NCI-H1417 treated with DMSO at 0.1 percent for 48 hours (cell line): ENCODE measurements around the gene IL1RL1.

Experiments
- DNase-seq: peaks from one replicate; lab custom pipeline; 2025; lab: John Stamatoyannopoulos, UW

Gene IL1RL1

DNA sequence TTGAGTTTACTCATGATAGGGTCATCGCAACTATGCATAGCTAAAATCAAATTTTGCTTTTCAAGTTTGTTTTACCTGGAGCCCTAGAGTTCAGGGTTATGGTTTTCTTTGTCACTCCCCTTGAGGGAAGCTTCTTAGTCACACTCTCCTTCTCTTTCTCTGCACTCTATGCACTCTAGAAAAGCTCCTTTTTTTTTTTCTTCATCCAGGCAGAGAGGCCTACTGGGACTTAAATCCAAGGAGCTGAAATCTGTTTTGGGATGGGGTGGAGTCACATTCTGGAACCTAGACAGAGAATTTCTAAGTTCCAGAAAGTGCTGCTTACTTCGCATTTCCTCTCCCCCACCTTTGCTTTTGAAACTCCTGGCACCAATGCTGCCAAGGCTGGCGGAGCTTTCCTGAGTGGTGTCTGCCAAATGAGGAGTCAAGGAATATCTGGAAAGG is 25.2 kb downstream of the IL1RL1 start:
- DNase-seq, result no peak

DNA sequence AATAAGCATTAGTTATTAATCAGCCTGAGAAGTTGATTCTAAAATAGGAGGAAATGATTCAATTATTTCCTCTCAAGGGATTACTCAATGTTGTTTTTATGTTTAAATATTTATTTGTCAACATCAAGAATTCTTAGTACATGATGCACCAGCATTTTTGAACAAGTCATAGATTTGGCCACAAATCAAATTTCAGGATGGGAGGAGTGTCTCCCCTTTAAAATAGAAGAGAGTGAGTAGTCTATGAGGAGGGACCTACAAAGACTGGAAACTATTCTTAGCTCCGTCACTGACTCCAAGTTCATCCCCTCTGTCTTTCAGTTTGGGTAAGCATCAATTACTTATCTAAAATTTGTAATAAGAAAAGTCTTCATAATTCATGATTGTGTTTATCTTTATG is 25.6 kb downstream of the IL1RL1 start:
- no peak for DNase-seq

DNA sequence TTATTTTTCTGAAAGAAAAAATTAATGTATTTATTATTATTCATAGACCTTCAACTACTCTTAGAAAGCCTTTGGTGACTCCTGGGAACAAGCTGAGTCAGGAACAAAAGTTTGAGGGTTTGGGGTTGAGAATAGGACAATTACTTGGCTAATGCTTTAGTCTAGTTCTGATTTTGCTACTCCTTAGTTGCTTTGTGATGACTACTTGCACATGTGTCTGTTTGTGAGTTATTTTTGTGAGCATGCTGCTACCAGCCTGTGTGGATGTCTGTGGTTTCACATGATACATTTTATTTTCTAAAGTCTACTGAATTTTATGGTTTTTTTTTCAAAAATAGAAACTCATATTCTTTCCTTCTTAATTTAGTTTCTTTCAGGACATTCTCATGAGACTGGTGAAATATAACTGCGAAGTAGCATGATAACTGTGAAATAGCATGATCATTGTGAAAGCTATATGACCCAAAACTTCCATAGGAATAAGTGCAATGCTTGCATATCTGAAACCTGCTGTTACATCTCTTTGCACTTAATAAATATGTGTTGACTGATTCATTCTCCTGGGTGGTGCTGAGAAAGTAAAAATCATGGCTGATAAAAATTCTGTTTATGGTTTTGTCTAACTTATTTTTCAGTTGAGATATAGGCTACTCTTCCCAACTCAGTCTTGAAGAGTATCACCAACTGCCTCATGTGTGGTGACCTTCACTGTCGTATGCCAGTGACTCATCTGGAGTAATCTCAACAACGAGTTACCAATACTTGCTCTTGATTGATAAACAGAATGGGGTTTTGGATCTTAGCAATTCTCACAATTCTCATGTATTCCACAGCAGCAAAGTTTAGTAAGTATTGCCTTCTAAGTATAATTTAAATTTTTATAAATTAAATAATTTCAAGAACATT is 26.4 kb downstream of the IL1RL1 start:
- no peak for DNase-seq

DNA sequence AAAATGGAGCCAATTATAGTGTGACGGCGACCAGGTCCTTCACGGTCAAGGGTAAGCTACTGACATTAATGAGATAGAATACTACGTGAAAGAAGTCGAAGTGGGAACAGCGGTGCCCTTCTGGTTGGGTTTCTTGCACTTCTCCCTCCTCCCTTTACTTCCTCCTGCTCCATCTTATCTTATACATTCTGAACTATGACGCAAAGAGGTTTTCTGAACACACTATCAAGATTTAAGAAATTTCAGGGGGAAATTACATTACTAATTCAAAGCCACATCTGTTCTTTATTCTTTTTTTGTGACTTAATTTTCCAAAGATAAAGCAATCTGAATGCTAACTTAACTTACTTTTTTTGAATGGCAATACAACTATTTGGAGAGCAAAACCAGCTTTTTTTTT is 29.4 kb downstream of the IL1RL1 start:
- DNase-seq, result no peak

DNA sequence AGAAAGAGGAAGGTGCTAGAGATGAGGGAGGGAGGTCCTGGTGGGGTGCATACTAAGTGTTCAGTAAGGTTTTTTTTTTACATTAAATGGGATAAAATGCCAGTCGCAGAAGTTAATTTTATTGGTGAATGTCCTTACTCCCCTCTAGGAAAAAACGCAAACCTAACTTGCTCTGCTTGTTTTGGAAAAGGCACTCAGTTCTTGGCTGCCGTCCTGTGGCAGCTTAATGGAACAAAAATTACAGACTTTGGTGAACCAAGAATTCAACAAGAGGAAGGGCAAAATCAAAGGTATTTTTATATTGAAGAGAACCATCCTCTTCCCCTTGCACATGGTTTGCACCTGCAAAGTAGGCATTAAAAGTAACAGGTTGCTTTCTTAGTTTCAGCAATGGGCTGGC is 31.5 kb downstream of the IL1RL1 start:
- DNase-seq, result no peak

DNA sequence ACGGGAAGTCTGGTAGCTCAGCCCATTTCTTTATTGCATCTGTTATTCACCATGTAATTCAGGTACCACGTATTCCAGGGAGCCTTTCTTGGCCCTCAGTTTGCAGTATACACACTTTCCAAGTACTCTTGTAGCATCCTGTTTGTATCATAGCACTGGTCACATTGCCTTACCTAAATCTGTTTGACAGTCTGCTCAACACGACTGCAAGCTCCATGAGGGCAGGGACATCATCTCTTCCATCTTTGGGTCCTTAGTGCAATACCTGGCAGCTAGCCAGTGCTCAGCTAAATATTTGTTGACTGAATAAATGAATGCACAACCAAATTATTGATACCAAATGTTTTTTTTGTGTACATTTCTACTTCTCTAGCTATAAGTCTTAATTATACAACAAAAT is 33.0 kb downstream of the IL1RL1 start:
- no peak for DNase-seq

DNA sequence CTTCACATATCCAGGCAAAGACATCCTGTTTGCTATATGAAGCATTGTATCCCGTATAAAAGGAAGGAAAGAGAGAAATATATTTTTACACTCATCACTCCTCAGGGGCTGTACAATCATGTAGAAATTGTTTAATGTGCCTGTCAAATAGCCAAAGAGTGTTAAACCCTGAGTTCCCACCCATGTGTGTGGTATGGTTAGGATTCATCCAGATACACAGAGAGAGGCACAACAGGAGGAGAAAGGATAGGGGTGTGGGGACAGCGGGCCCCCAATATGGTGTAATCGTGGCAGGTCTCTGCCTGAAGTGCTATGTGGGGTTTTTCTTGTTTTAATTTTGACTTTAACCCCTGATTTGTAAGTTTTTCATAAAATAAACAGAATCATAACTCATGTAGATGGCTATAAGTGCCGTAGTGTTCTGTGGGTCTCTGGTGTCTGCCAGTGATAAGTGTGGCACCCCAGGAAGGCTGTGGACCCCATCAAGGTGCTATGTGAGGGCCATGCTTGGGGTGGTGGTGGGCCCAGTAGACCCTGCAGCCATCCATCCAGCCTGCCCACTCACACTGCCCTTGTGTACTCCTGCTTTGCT is 34.1 kb downstream of the IL1RL1 start:
- DNase-seq, result no peak

DNA sequence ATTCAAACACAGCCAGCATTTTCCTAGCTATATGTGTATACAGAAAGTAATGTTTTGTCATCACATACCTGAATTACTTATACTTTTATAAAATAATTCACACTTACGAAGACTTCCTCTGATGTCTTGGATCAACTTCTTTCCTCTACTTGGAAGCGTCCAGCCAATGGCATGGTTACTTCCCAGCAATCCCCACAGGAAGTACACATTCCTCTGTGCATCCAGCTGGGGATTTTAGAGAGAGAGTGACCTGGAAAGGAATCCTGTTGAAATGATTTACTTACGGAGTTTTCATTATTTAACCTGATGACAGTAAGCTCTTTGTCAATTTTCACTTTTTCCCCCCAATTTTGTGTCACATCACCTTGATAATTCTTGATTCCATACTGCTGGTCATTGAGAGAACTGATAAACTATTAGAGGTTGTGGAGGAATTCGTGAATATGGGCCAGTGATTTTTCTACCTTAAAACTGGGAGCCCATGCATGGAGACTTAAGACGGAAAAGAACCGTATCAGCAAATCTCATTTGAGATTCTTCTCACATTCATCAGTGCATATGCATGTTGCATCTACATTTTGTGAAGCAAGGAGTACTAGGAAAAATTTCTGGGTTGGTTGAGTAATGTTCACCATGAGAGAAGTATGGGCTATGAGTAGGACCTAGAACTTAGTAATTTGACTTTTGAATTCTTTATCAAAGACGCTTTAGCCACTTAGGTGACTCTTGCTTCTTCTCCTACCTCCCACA is 35.2 kb downstream of the IL1RL1 start:
- no peak for DNase-seq

DNA sequence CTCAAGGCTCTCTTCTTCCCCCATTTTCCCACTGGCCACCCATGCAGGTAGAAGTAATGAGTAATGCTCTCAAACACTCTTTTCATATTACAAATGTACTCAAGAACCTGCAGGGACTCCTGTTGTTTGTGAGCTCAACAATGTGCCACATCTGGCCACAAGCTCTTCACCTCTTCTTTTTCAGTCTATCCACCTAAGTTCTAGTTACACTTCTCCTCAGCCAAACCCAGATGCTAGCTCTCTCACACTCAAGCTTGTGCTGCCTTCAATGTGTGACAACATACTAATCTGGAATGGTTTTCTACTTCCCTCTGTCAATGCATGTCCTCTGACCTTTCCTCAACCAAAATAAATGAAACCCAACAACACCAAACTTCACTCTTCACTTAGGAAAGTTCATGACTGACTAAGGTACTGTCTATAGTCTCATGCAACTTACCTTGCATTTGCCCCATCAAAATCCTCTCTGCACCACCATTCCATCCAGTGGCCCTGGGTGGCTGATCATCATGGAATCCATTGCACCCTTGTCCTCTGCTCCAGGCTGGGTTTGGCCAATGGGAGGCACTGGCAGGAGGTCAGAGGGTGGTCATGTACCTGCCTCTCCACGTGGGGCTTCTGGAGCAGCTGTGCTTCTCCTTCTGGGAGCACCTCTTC is 38.9 kb downstream of the IL1RL1 start:
- no peak for DNase-seq

DNA sequence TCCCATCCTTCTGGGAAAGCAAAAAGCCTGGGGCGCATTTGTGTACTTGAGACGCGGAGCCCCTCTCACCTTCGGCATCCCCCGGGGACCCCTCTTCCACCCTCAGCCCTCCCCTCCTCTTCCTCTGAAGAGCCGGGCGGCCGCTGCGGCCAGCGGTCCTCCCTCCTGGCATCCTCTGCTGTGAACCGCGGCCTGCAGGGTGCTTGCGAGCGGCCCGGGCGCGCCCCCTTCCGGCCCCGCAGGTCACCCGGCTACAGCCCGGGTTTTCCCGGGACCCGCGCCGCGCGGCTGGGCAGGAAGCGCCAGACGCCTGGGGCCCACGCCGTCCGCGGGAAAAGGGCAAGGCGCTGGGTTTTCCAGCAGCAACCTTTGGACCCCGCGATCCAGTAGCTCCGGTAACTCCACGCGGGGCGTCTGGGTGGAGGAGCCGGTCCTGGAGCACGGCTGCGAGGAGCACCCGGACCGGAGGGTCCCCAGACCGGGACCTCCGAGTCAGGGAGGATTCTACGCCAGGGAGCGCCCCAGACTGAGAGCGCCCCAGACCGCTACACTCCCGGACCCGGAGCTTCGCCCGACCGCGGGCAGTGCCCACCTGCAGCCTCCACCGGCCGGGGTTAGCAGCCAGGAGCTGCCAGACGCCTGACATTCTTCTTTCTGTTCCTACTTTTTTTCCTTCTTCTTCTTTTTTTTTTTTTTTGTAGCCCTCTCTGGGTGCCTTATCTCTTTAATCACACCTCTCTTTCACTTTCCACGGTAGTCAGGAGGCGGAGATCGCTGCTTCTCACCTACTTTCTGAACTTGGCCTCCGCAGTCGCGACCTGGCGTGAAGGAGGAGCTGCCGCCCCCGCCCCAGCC is 44.4 kb downstream of the IL1RL1 start, which contains the start of gene IL18R1:
Gene IL18R1 (plus strand): TSS at position 271 of the 855 bp plus-strand sequence. CDS start 6,865 bp downstream, outside the sequence.
- no peak for DNase-seq

DNA sequence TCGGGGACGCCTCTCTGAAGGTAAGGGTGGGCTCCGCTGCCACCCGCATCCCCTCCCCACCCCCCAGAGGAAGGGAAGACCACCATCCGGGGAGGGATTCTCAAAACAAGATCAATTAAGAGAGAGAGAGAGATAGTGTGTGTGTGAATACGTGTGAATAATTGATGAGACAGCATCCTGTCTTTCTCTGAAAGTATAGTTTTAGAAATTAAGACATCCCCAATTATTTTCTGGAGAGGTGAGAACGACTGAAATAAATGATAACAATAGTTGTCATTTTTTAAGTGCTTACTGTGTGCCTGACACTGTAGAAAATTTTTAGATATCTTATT is 45.0 kb downstream of the IL1RL1 start:
- no peak for DNase-seq

DNA sequence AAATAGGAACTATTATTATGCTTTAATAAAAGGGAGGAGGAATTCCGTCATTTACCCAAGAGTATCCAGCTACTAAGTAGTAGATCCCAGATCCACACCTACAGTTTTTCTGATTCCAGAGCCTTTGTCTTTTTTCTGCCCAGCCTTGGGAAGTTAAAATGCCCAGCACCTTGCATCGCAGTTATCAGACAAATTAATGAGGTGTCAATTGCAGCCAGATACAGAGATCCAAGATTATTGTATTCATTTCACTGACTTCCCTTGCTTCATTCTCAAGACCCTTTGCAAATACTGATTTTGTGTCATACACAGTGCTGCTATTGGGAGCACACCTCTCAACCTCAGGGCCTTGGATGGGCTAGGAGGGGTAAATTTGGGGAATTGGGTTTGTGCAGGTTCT is 45.4 kb downstream of the IL1RL1 start:
- DNase-seq, result no peak

DNA sequence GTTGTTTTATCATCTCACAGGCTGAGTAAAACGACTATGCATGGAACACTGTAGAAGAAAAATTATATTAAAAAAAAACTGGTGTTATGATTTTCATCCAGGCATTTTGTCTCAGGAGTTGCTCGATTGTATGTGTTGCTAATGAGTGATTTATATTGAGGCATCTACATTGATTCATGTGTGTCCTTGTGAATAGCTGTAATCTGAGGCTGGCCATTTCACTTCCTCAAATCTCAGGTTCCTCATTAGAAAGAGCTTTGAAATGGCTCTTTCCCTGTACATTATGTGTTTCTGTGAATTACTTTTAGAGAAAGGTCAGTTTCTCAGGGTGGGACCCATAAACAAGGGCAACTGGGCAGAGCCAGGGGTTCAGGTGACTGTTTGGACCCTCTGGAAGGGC is 46.6 kb downstream of the IL1RL1 start:
- DNase-seq, result no peak

DNA sequence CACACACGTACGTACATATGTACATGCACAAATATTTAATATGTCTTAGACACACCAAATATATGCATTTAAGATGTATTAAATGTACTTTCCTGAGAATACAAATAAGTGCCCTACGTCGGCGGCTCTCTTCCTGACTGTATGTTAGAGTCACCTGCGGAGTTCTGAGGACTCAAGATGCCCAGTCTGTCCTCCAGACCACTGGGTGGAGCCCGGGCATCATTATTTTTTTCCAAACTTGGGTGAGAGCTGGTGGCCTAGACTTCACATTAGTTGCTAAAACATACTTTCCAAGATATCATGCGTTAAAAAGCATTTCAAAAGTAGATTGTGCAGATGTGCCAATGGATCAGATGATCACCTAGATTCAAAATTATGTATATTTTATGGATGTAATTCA is 47.1 kb downstream of the IL1RL1 start:
- no peak for DNase-seq

DNA sequence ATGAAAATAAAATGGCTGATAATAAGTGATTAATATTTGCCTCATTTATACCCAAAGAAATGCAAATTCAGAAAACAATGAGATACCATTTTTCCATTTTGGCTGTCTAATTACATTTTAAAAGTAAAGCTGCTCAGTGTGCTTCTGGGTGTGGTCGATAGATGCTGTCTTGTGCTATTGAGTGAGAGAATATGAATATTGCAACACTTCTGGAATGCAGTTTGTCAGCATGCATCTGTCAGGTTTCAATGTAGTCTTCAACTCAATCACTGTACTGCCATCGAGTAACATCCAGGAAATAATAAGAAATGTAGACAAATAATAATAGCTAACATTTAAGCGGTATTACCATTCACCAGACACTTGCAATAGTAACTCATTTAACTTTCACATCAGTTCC is 48.2 kb downstream of the IL1RL1 start:
- no peak for DNase-seq

DNA sequence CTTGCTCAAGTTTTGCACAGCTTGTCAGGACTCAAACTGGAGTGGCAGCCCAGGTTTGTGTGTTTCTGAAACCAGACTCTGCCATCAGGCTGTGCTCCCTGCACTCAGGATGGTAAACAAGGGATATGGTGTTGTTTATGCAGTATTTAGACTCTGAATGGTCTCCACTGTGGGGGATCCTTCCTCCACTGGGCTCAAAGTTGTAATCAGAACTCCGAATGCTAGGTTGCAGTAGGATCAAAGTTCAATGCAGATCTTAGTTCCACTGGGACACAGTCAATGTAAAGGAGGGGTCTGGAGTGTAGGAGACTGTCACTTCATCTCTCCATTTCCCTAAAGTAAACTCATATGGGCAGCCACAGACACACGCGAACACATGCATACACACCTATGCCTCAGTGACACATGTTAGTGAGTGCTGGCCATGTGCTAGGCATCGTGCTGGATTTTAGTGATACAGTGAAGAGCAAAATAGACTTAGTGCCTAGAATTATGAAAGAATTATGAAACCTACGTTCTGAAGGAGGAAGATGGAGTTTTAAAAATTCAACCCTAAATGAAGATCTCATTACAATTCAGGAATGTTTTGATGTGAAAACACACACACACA is 50.4 kb downstream of the IL1RL1 start:
- DNase-seq, result no peak

DNA sequence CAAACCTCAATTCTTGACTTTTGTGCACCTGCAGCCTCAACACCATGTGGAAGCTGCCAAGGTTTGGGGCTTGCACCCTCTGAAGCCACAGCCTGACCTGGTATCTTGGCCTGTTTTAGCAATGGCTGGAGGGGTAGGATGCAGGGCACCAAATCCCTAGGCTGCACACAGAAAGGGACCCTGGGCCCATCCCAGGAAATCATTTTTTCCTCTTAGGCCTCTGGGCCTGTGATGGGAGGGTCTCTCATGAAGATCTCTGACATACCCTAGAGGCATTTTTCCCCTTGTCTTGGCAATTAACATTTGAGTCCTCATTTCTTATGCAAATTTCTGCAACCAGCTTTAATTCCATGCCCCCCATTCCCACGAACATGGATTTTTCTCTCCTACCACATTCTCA is 54.4 kb downstream of the IL1RL1 start:
- DNase-seq, result no peak

DNA sequence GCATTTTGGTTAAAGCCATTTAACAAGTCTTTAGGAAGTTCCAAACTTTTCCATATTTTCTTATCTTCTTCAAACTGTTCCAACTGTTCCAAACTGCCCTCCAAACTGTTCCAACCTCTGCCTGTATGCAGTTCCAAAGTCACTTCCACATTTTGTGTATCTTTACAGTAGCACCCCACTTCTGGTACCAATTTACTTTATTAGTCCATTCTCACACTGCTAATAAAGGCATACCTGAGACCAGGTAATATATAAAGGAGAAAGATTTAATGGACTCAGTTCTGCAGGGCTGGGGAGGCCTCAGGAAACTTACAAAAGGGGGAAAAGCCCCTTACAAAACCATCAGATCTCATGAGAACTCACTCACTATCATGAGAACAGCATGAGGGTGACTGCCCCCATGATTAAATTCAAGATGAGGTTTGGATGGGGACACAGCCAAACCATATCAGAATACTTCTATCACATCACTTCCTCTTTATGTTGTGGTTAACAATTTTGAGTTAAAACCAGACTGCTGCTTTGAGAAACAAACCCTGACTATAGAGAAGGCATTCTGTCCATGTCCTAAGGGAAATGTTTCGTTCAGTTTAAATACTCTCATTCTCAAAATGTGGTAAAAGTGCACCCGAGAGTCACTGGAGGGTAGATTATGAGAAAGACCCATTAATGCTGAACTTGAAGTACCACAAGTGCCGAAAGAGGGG is 55.2 kb downstream of the IL1RL1 start:
- no peak for DNase-seq

DNA sequence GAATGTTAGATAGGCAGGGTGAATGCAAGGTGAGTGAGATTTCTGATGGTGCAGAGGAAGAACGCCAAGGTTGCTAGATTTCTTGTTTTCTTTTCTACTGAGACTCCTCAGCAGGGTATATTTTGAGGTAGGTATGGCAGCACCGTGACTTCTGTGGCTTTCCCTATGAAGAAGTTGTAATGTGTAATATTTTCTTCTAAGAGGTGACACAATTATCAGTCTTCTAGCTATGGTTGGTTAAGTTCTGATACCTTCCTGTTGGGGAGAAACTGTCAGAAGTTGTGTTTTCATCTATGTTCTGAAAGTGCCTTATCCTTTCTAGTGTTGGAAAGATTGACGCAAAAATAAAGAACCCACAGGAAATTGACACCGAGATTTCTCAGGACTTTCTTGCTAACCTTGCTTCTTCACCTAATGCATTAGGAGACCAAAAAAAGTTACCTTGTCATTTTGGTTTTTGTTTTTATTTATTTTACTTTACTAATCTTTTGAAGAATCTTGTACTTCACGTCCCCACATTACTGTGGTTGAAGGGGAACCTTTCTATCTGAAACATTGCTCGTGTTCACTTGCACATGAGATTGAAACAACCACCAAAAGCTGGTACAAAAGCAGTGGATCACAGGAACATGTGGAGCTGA is 56.1 kb downstream of the IL1RL1 start:
- DNase-seq, result no peak
